IPS-18a (cell line): ENCODE measurements around the gene EFEMP2.

Experiments used
- H3K27ac ChIP-seq: one replicate; pipeline ENCODE4 v1.5.1; 2013; ENCODE audit warnings: low read length
- H3K27me3 ChIP-seq: one replicate; pipeline ENCODE4 v1.6.1; 2013; ENCODE audit warnings: mild to moderate bottlenecking, low read length; ENCODE audit not compliant: control insufficient read depth, insufficient read depth
- H3K36me3 ChIP-seq: one replicate; pipeline ENCODE4 v1.6.1; 2013; ENCODE audit warnings: low read depth, low read length; ENCODE audit not compliant: control insufficient read depth
- H3K4me1 ChIP-seq: one replicate; pipeline ENCODE4 v1.6.1; 2013; ENCODE audit warnings: low read depth, low read length; ENCODE audit not compliant: control insufficient read depth
- H3K4me3 ChIP-seq: one replicate; pipeline ENCODE4 v1.5.1; 2013; ENCODE audit warnings: low read length
- H3K9ac ChIP-seq: one replicate; pipeline ENCODE4 v1.6.1; 2013; ENCODE audit warnings: mild to moderate bottlenecking, low read length, moderate library complexity
- H3K9me3 ChIP-seq: one replicate; pipeline ENCODE4 v1.6.1; 2013; ENCODE audit warnings: low read depth, low read length; ENCODE audit not compliant: control insufficient read depth

EFEMP2 gene

GRCh38 chr11:65860278-65861164 lies 12.1 kb downstream of the EFEMP2 start, which contains the start of gene MUS81:
Gene MUS81 (plus strand): TSS chr11:65860433. CDS start chr11:65860754, 321 bp downstream.
- Histone ChIP-seq H3K27ac (peak within 1 kb of the TSS; percentile 93), H3K4me3 (peak within 1 kb of the TSS; percentile 86), H3K36me3 (peaks cover 31% of the 10 kb centered on the region), H3K4me1 (peaks cover 4% of the 10 kb centered on the region), H3K27me3 (no peaks in the 10 kb centered on the region), H3K9ac (peak within 1 kb of the TSS; percentile 86), H3K9me3 (no peaks in the 10 kb centered on the region)

GRCh38 chr11:65859812-65860277 lies 12.8 kb downstream of the EFEMP2 start:
- Histone ChIP-seq H3K9ac (peak overlapping the region; percentile 86), H3K27ac (peak overlapping the region; percentile 93), H3K4me1 (peaks cover 4% of the 10 kb centered on the region), H3K4me3 (peak overlapping the region; percentile 86), H3K27me3 (no peaks in the 10 kb centered on the region), H3K9me3 (no peaks in the 10 kb centered on the region), H3K36me3 (peaks cover 31% of the 10 kb centered on the region)

GRCh38 chr11:65859095-65859811 lies 13.3 kb downstream of the EFEMP2 start:
- H3K9ac ChIP-seq = peak overlapping the region; percentile 93
- H3K4me3 ChIP-seq = peak overlapping the region; percentile 96
- H3K36me3 ChIP-seq = peaks cover 32% of the 10 kb centered on the region
- peak overlapping the region; percentile 94 for H3K27ac ChIP-seq
- H3K4me1 ChIP-seq = peaks cover 4% of the 10 kb centered on the region
- H3K27me3 ChIP-seq = no peaks in the 10 kb centered on the region
- H3K9me3 ChIP-seq = no peaks in the 10 kb centered on the region

- Histone ChIP-seq H3K36me3 (peaks cover 32% of the 10 kb centered on the region), H3K9ac (peak overlapping the region; percentile 93), H3K4me1 (peaks cover 4% of the 10 kb centered on the region), H3K27ac (peak overlapping the region; percentile 94), H3K27me3 (no peaks in the 10 kb centered on the region), H3K9me3 (no peaks in the 10 kb centered on the region), H3K4me3 (peak overlapping the region; percentile 96)
Observed at GRCh38 chr11:65858681-65859087, 13.9 kb downstream of the EFEMP2 start.

- H3K27me3 ChIP-seq = no peaks in the 10 kb centered on the region
- no peaks in the 10 kb centered on the region for H3K9me3 ChIP-seq
- peaks cover 4% of the 10 kb centered on the region for H3K4me1 ChIP-seq
- H3K27ac ChIP-seq = peak within 1 kb of the TSS; percentile 94
- H3K4me3 ChIP-seq = peak within 1 kb of the TSS; percentile 96
- H3K9ac ChIP-seq = peak within 1 kb of the TSS; percentile 93
- H3K36me3 ChIP-seq = peaks cover 34% of the 10 kb centered on the region
Observed at GRCh38 chr11:65857853-65858680, 14.5 kb downstream of the EFEMP2 start, which contains the start of gene CFL1. Gene CFL1 (minus strand): TSS chr11:65858180. CDS start chr11:65858099, 81 bp downstream.

- peaks cover 33% of the 10 kb centered on the region for H3K36me3 ChIP-seq
- no peaks in the 10 kb centered on the region for H3K27me3 ChIP-seq
- H3K4me3 ChIP-seq = peak overlapping the region; percentile 96
- peak overlapping the region; percentile 84 for H3K9ac ChIP-seq
- no peaks in the 10 kb centered on the region for H3K9me3 ChIP-seq
- peaks cover 4% of the 10 kb centered on the region for H3K4me1 ChIP-seq
- peak overlapping the region; percentile 12 for H3K27ac ChIP-seq
Observed at GRCh38 chr11:65857500-65857852, 15.1 kb downstream of the EFEMP2 start.

- H3K4me3 ChIP-seq = peak overlapping the region; percentile 96
- no peaks in the 10 kb centered on the region for H3K9me3 ChIP-seq
- H3K36me3 ChIP-seq = peaks cover 31% of the 10 kb centered on the region
- peak overlapping the region; percentile 84 for H3K9ac ChIP-seq
- H3K27ac ChIP-seq = peak overlapping the region; percentile 12
- H3K27me3 ChIP-seq = no peaks in the 10 kb centered on the region
- peaks cover 4% of the 10 kb centered on the region for H3K4me1 ChIP-seq
Observed at GRCh38 chr11:65856689-65857499, 15.7 kb downstream of the EFEMP2 start.

- Histone ChIP-seq H3K27ac (no peak overlapping the region), H3K9ac (peak overlapping the region; percentile 84), H3K4me3 (peak overlapping the region; percentile 96)
Observed at GRCh38 chr11:65855927-65856363, 16.7 kb downstream of the EFEMP2 start.

GRCh38 chr11:65854852-65855837 lies 17.5 kb downstream of the EFEMP2 start:
- H3K9me3 ChIP-seq = no peaks in the 10 kb centered on the region
- H3K27me3 ChIP-seq = no peaks in the 10 kb centered on the region
- peaks cover 35% of the 10 kb centered on the region for H3K36me3 ChIP-seq
- H3K9ac ChIP-seq = no peak overlapping the region
- H3K4me1 ChIP-seq = peaks cover 4% of the 10 kb centered on the region
- no peak overlapping the region for H3K27ac ChIP-seq
- no peak overlapping the region for H3K4me3 ChIP-seq

More at GRCh38 chr11:65855927-65856363, 16.7 kb downstream of the EFEMP2 start:
- H3K9me3 ChIP-seq = no peaks in the 10 kb centered on the region
- peaks cover 4% of the 10 kb centered on the region for H3K4me1 ChIP-seq
- H3K27me3 ChIP-seq = no peaks in the 10 kb centered on the region
- H3K36me3 ChIP-seq = peaks cover 35% of the 10 kb centered on the region
